Measurements from ENCODE around the gene INTU. TPM values are rescaled to one million over a fixed set of nuclear protein-coding genes. Genes with fewer than 3 reads are reported as not detected.

INTU gene
- total and polyA plus RNA-seq, 7 donors, result under 0.01 to 10.0 (median 7.6) TPM

GRCh38 chr4:127601029-127601428 is 31.7 kb upstream of the INTU start:
- WGBS, 2 donors, result 56 to 86% methylated on average over 1 of the region's 1 CpG
- intact Hi-C loops (cut with DNase I), result no loop called here
- TF ChIP-seq EP300 (IDR thresholded peaks at IDR 0.05), result no peak
- TF ChIP-seq CTCF (IDR thresholded peaks at IDR 0.05), result no peak
- TF ChIP-seq POLR2AphosphoS5 (IDR thresholded peaks at IDR 0.05), result no peak
- TF ChIP-seq POLR2A (IDR thresholded peaks at IDR 0.05), result no peak
- no peak for DNase-seq
- Histone ChIP-seq H3K9me3 (no peaks in the 10 kb centered on the region), H3K4me3 (no peak overlapping the region), H3K27me3 (peaks cover 0 to 6% (median 0%) of the 10 kb centered on the region in 3 donors), H3K27ac (no peak overlapping the region), H3K4me1 (no peaks in the 10 kb centered on the region), H3K36me3 (no peaks in the 10 kb centered on the region)

GRCh38 chr4:127604949-127605709 is 27.6 kb upstream of the INTU start:
- Histone ChIP-seq H3K9me3 (no peaks in the 10 kb centered on the region), H3K4me1 (no peaks in the 10 kb centered on the region), H3K4me3 (no peak overlapping the region), H3K27me3 (peaks cover 0 to 6% (median 0%) of the 10 kb centered on the region in 3 donors), H3K27ac (no peak overlapping the region), H3K36me3 (no peaks in the 10 kb centered on the region)
- no peak for DNase-seq
- intact Hi-C loops (cut with DNase I), result no loop called here
- WGBS, 2 donors, result 9 to 16% methylated on average over 6 of the region's 6 CpGs
- peak in 2 of 4 experiments; percentile 8 to 54 for TF ChIP-seq CTCF (IDR thresholded peaks at IDR 0.05)
- TF ChIP-seq POLR2A (IDR thresholded peaks at IDR 0.05), result no peak

- no peak for TF ChIP-seq POLR2AphosphoS5 (IDR thresholded peaks at IDR 0.05)
- no peak for TF ChIP-seq EP300 (IDR thresholded peaks at IDR 0.05)
- no peak for TF ChIP-seq POLR2A (IDR thresholded peaks at IDR 0.05)
- no peak for TF ChIP-seq CTCF (IDR thresholded peaks at IDR 0.05)
- Histone ChIP-seq H3K27me3 (peaks cover 0 to 6% (median 0%) of the 10 kb centered on the region in 3 donors), H3K4me3 (no peak overlapping the region), H3K27ac (no peak overlapping the region), H3K36me3 (no peaks in the 10 kb centered on the region), H3K9me3 (no peaks in the 10 kb centered on the region), H3K4me1 (no peaks in the 10 kb centered on the region)
- DNase-seq, result no peak
- intact Hi-C loops (cut with DNase I), result loop anchor here (2.0 kb wide), 1 partner anchor 126 kb away; no protein-coding TSS in a partner anchor
Observed at GRCh38 chr4:127606823-127607222, 25.9 kb upstream of the INTU start.

- H3K27me3 ChIP-seq, result peaks cover 0 to 6% (median 0%) of the 10 kb centered on the region in 3 donors
- H3K9me3 ChIP-seq, result no peaks in the 10 kb centered on the region
- H3K36me3 ChIP-seq, result no peaks in the 10 kb centered on the region
- no peak for TF ChIP-seq POLR2A (IDR thresholded peaks at IDR 0.05)
- no peak for TF ChIP-seq CTCF (IDR thresholded peaks at IDR 0.05)
- TF ChIP-seq POLR2AphosphoS5 (IDR thresholded peaks at IDR 0.05), result no peak
- TF ChIP-seq EP300 (IDR thresholded peaks at IDR 0.05), result no peak
- intact Hi-C loops (cut with DNase I), result no loop called here
- no peak overlapping the region for H3K4me3 ChIP-seq
- WGBS, 2 donors, result 53 to 66% methylated on average over 5 of the region's 5 CpGs
- no peak for DNase-seq
- H3K27ac ChIP-seq, result no peak overlapping the region
- H3K4me1 ChIP-seq, result no peaks in the 10 kb centered on the region
Observed at GRCh38 chr4:127609484-127609883, 23.3 kb upstream of the INTU start.

- H3K27ac ChIP-seq, result no peak overlapping the region
- no peaks in the 10 kb centered on the region for H3K27me3 ChIP-seq
- H3K4me1 ChIP-seq, result no peaks in the 10 kb centered on the region
- H3K36me3 ChIP-seq, result no peaks in the 10 kb centered on the region
- TF ChIP-seq POLR2A (IDR thresholded peaks at IDR 0.05) (no peak), POLR2AphosphoS5 (IDR thresholded peaks at IDR 0.05) (no peak), CTCF (IDR thresholded peaks at IDR 0.05) (no peak), EP300 (IDR thresholded peaks at IDR 0.05) (no peak)
- WGBS, 2 donors, result 84 to 89% methylated on average over 3 of the region's 3 CpGs
- no peak for DNase-seq
- intact Hi-C loops (cut with DNase I), result no loop called here
- H3K4me3 ChIP-seq, result no peak overlapping the region
- H3K9me3 ChIP-seq, result no peaks in the 10 kb centered on the region
Observed at GRCh38 chr4:127610488-127610887, 22.3 kb upstream of the INTU start.
